Right atrium auricular region (tissue), 2 donors: ENCODE measurements around the gene PRKAR2B. TPM values are rescaled to one million over a fixed set of nuclear protein-coding genes. Genes with fewer than 3 reads are reported as not detected.

Source experiments
- DNase-seq: peaks from one replicate; pipeline ENCODE4 v3.0.0-alpha.2; 2019; ENCODE audit warnings: low spot score
- H3K27ac ChIP-seq, 2 donors: fragments of 200-600 bp; sonication (generic); 1 replicate in 1 of 2; 2 replicates in 1 of 2; pipeline ENCODE4 v1.5.1; 2016 to 2019
- H3K27me3 ChIP-seq, 2 donors: fragments of 200-600 bp; sonication (generic); one replicate each; pipeline versions ENCODE4 v1.5.1 to v1.6.0; 2017 to 2019
- H3K36me3 ChIP-seq: fragments of 200-600 bp; sonication (generic); one replicate; pipeline ENCODE4 v1.5.1; 2016
- H3K4me1 ChIP-seq, 2 donors: fragments of 200-600 bp; sonication (generic); one replicate each; pipeline versions ENCODE4 v1.5.1 to v1.6.0; 2017 to 2019
- H3K4me3 ChIP-seq, 2 donors: fragments of 200-600 bp; sonication (generic); 1 replicate in 1 of 2; 2 replicates in 1 of 2; pipeline ENCODE4 v1.5.1; 2017 to 2019; ENCODE audit warnings: mild to moderate bottlenecking in 1 of 2, moderate library complexity in 1 of 2
- H3K9me3 ChIP-seq, 2 donors: fragments of 200-600 bp; sonication (generic); one replicate each; pipeline ENCODE4 v1.5.1; 2019
- CTCF ChIP-seq, 2 donors: fragments of 200-600 bp; sonication (generic); IDR thresholded peaks; one replicate each; pipeline ENCODE4 v1.5.1; 2019; ENCODE audit warnings: antibody characterized with exemption in 2 of 2
- total RNA-seq, 2 donors: library from RNA; depleted of rRNA; stranded (reverse); fragments of >200 nt; gene quantifications; one replicate each; pipeline ENCODE4 v1.1.0, GENCODE V29; 2016

PRKAR2B gene
- total RNA-seq, 2 donors from 2014 or later: 30.1 to 30.4 TPM

GRCh38 chr7:107115114-107115513 is 70.6 kb downstream of the PRKAR2B start:
- Histone ChIP-seq H3K27ac (no peak overlapping the region), H3K4me1 (peaks cover 0 to 29% of the 10 kb centered on the region in 2 donors), H3K4me3 (no peak overlapping the region), H3K36me3 (no peaks in the 10 kb centered on the region), H3K9me3 (no peaks in the 10 kb centered on the region), H3K27me3 (no peaks in the 10 kb centered on the region)
- no peak for DNase-seq
- TF ChIP-seq CTCF (IDR thresholded peaks at IDR 0.05): no peak

- H3K27me3 ChIP-seq: no peaks in the 10 kb centered on the region
- no peak overlapping the region for H3K4me3 ChIP-seq
- no peak overlapping the region for H3K27ac ChIP-seq
- H3K9me3 ChIP-seq: no peaks in the 10 kb centered on the region
- no peaks in the 10 kb centered on the region for H3K36me3 ChIP-seq
- no peak for TF ChIP-seq CTCF (IDR thresholded peaks at IDR 0.05)
- no peak for DNase-seq
- peaks cover 0 to 29% of the 10 kb centered on the region in 2 donors for H3K4me1 ChIP-seq
These were observed 71.4 kb downstream of the PRKAR2B start for GRCh38 chr7:107115762-107116540.

GRCh38 chr7:107118109-107118900 is 73.8 kb downstream of the PRKAR2B start:
- no peak for DNase-seq
- no peaks in the 10 kb centered on the region for H3K27me3 ChIP-seq
- H3K4me3 ChIP-seq: no peak overlapping the region
- H3K9me3 ChIP-seq: no peaks in the 10 kb centered on the region
- H3K36me3 ChIP-seq: no peaks in the 10 kb centered on the region
- no peak for TF ChIP-seq CTCF (IDR thresholded peaks at IDR 0.05)
- H3K4me1 ChIP-seq: peaks cover 0 to 27% of the 10 kb centered on the region in 2 donors
- no peak overlapping the region for H3K27ac ChIP-seq

- no peak overlapping the region for H3K27ac ChIP-seq
- H3K4me1 ChIP-seq: peaks cover 0 to 27% of the 10 kb centered on the region in 2 donors
- TF ChIP-seq CTCF (IDR thresholded peaks at IDR 0.05): no peak
- DNase-seq: no peak
- no peaks in the 10 kb centered on the region for H3K9me3 ChIP-seq
- no peaks in the 10 kb centered on the region for H3K36me3 ChIP-seq
- no peaks in the 10 kb centered on the region for H3K27me3 ChIP-seq
- H3K4me3 ChIP-seq: no peak overlapping the region
These were observed 75.0 kb downstream of the PRKAR2B start for GRCh38 chr7:107119376-107120105.

GRCh38 chr7:107122486-107122911 is 78.0 kb downstream of the PRKAR2B start:
- Histone ChIP-seq H3K4me1 (peaks cover 0 to 21% of the 10 kb centered on the region in 2 donors), H3K4me3 (no peak overlapping the region), H3K27ac (no peak overlapping the region), H3K9me3 (no peaks in the 10 kb centered on the region), H3K27me3 (no peaks in the 10 kb centered on the region), H3K36me3 (no peaks in the 10 kb centered on the region)
- DNase-seq: no peak
- TF ChIP-seq CTCF (IDR thresholded peaks at IDR 0.05): no peak
